H9 (cell line): ENCODE results near the gene NEK11. TPM values are rescaled to one million over a fixed set of nuclear protein-coding genes. Genes with fewer than 3 reads are reported as not detected.

Experiments used
- DNase-seq: peaks from one replicate; pipeline ENCODE4 v3.0.0-alpha.2; 2017
- H2AFZ ChIP-seq: one replicate; pipeline ENCODE4 v1.6.1; 2013; ENCODE audit warnings: mild to moderate bottlenecking, low read length, control low read depth, moderate library complexity
- H2AK5ac ChIP-seq: 2 replicates; pipeline ENCODE4 v1.6.1; 2013; ENCODE audit warnings: low read length, control low read depth, mixed read lengths; ENCODE audit not compliant: insufficient read length
- H2BK120ac ChIP-seq: one replicate; pipeline ENCODE4 v1.6.1; 2013; ENCODE audit warnings: low read depth, mild to moderate bottlenecking, low read length, control low read depth, inconsistent platforms; ENCODE audit not compliant: poor library complexity, severe bottlenecking
- H2BK12ac ChIP-seq: 2 replicates; pipeline ENCODE4 v1.6.1; 2013; ENCODE audit warnings: low read length, control low read depth, mixed read lengths, low read depth; ENCODE audit not compliant: insufficient read length
- H2BK15ac ChIP-seq: 2 replicates; pipeline ENCODE4 v1.6.1; 2013; ENCODE audit warnings: low read depth, low read length, control low read depth
- H2BK20ac ChIP-seq: one replicate; pipeline ENCODE4 v1.6.1; 2013; ENCODE audit warnings: low read depth, mild to moderate bottlenecking, low read length, control low read depth, inconsistent platforms; ENCODE audit not compliant: poor library complexity, severe bottlenecking
- H2BK5ac ChIP-seq: 2 replicates; pipeline ENCODE4 v1.6.1; 2013; ENCODE audit warnings: low read length, control low read depth, mixed read lengths; ENCODE audit not compliant: insufficient read length
- H3K14ac ChIP-seq: 2 replicates; pipeline ENCODE4 v1.6.1; 2013; ENCODE audit warnings: low read length, control low read depth; ENCODE audit not compliant: insufficient read depth
- H3K18ac ChIP-seq: 2 replicates; pipeline ENCODE4 v1.6.1; 2013; ENCODE audit warnings: low read depth, mild to moderate bottlenecking, mixed read lengths, low read length, control low read depth; ENCODE audit not compliant: insufficient read length
- H3K23ac ChIP-seq: 2 replicates; pipeline ENCODE4 v1.6.1; 2013; ENCODE audit warnings: low read length, control low read depth, mixed read lengths, low read depth; ENCODE audit not compliant: insufficient read length
- H3K23me2 ChIP-seq: 2 replicates; pipeline ENCODE4 v1.6.1; 2013; ENCODE audit warnings: low read depth, mild to moderate bottlenecking, mixed read lengths, low read length, control low read depth; ENCODE audit not compliant: insufficient read length, poor library complexity, severe bottlenecking
- H3K27ac ChIP-seq: 2 replicates; pipeline ENCODE4 v1.5.1; 2013; ENCODE audit warnings: low read length, control low read depth, mixed read lengths, low read depth; ENCODE audit not compliant: insufficient read length
- H3K27me3 ChIP-seq: 2 replicates; pipeline ENCODE4 v1.6.1; 2013; ENCODE audit warnings: low read length, control low read depth, inconsistent platforms; ENCODE audit not compliant: insufficient read depth
- H3K4ac ChIP-seq: 2 replicates; pipeline ENCODE4 v1.6.1; 2013; ENCODE audit warnings: low read depth, mild to moderate bottlenecking, control low read depth, inconsistent platforms, low read length, moderate library complexity
- H3K4me1 ChIP-seq: 2 replicates; pipeline ENCODE4 v1.6.1; 2013; ENCODE audit warnings: low read length, control low read depth, inconsistent platforms; ENCODE audit not compliant: insufficient read depth
- H3K4me2 ChIP-seq: 2 replicates; pipeline ENCODE4 v1.6.1; 2013; ENCODE audit warnings: low read length, control low read depth, mixed read lengths; ENCODE audit not compliant: insufficient read length, insufficient read depth
- H3K56ac ChIP-seq: 2 replicates; pipeline ENCODE4 v1.6.1; 2013; ENCODE audit warnings: low read depth, mild to moderate bottlenecking, mixed read lengths, low read length, control low read depth; ENCODE audit not compliant: insufficient read length
- H3K79me1 ChIP-seq: 2 replicates; pipeline ENCODE4 v1.6.1; 2013; ENCODE audit warnings: low read depth, mild to moderate bottlenecking, moderate library complexity, low read length, control low read depth, inconsistent platforms; ENCODE audit not compliant: insufficient read depth, poor library complexity, severe bottlenecking
- H3K79me2 ChIP-seq: 2 replicates; pipeline ENCODE4 v1.6.1; 2013; ENCODE audit warnings: low read length, control low read depth, inconsistent platforms; ENCODE audit not compliant: insufficient read depth
- H3K9ac ChIP-seq: 2 replicates; pipeline ENCODE4 v1.6.1; 2013; ENCODE audit warnings: low read length, control low read depth, mixed read lengths; ENCODE audit not compliant: insufficient read length; ENCODE audit errors: extremely low read depth
- H3K9me3 ChIP-seq: one replicate; pipeline ENCODE4 v1.6.1; 2013; ENCODE audit warnings: low read depth, low read length, inconsistent platforms; ENCODE audit not compliant: control insufficient read depth
- H3T11ph ChIP-seq: one replicate; pipeline ENCODE4 v1.6.1; 2013; ENCODE audit warnings: mild to moderate bottlenecking, low read length, control low read depth, inconsistent platforms
- H4K20me1 ChIP-seq: one replicate; pipeline ENCODE4 v1.6.1; 2013; ENCODE audit not compliant: control insufficient read depth, insufficient read length, insufficient read depth
- H4K5ac ChIP-seq: 2 replicates; pipeline ENCODE4 v1.6.1; 2013; ENCODE audit warnings: low read depth, mild to moderate bottlenecking, mixed read lengths, low read length, control low read depth; ENCODE audit not compliant: insufficient read length
- H4K8ac ChIP-seq: replicated peaks from 2 replicates; pipeline ENCODE4 v1.6.1; 2013; ENCODE audit warnings: low read length, control low read depth, mixed read lengths, low read depth; ENCODE audit not compliant: insufficient read length
- H4K91ac ChIP-seq: 2 replicates; pipeline ENCODE4 v1.6.1; 2013; ENCODE audit warnings: low read depth, mild to moderate bottlenecking, moderate library complexity, mixed read lengths, low read length, control low read depth; ENCODE audit not compliant: insufficient read length
- H3K27ac Mint-ChIP-seq, 3 experiments: 2 replicates in 2 of 3; 3 replicates in 1 of 3; pipeline ENCODE4 v1.8.0; 2020 to 2021; ENCODE audit warnings: mixed read lengths in 3 of 3, mild to moderate bottlenecking in 1 of 3, moderate library complexity in 1 of 3
- H3K27me3 Mint-ChIP-seq: 2 replicates; pipeline ENCODE4 v1.8.0; 2021; ENCODE audit warnings: low read depth, mild to moderate bottlenecking, moderate library complexity, mixed read lengths
- H3K36me3 Mint-ChIP-seq, 3 experiments: 2 replicates in 2 of 3; 3 replicates in 1 of 3; pipeline ENCODE4 v1.8.0; 2020 to 2021; ENCODE audit warnings: low read depth in 3 of 3, mixed read lengths in 3 of 3; ENCODE audit not compliant: insufficient read depth in 1 of 3
- H3K4me1 Mint-ChIP-seq, 2 experiments: 2 replicates each; pipeline ENCODE4 v1.8.0; 2020; ENCODE audit warnings: mixed read lengths in 2 of 2
- H3K4me3 Mint-ChIP-seq, 2 experiments: 2 replicates in 1 of 2; 3 replicates in 1 of 2; pipeline ENCODE4 v1.8.0; 2020 to 2021; ENCODE audit warnings: mild to moderate bottlenecking in 2 of 2, mixed read lengths in 2 of 2, moderate library complexity in 1 of 2
- H3K9me3 Mint-ChIP-seq, 2 experiments: 2 replicates in 1 of 2; 3 replicates in 1 of 2; pipeline ENCODE4 v1.8.0; 2020; ENCODE audit warnings: mild to moderate bottlenecking in 2 of 2, mixed read lengths in 2 of 2, moderate library complexity in 1 of 2
- WGBS: extraction: QIAGEN DNeasy Blood & Tissue Kit; methylation state at CpG from one replicate; pipeline ENCODE4 v1.1.7; 2013; ENCODE audit warnings: missing lambda C conversion rate, low lambda C conversion rate, mixed read lengths; ENCODE audit not compliant: insufficient read length; ENCODE audit errors: extremely low coverage; 5-methylcytosine and 5-hydroxymethylcytosine counted together
- total RNA-seq: library from RNA; stranded (reverse); gene quantifications from 2 replicates; pipeline ENCODE4 v1.2.1, GENCODE V29; 2021
- TF ChIP-seq, protein P1 (sequence below): fragments of 200-600 bp; sonication (generic); conservative IDR thresholded peaks from 3 replicates; pipeline ENCODE4 v1.8.0; 2021; ENCODE audit warnings: antibody characterized with exemption, mild to moderate bottlenecking

NEK11 gene
- total RNA-seq, 1 experiment from 2014 or later: 2.5 TPM

DNA sequence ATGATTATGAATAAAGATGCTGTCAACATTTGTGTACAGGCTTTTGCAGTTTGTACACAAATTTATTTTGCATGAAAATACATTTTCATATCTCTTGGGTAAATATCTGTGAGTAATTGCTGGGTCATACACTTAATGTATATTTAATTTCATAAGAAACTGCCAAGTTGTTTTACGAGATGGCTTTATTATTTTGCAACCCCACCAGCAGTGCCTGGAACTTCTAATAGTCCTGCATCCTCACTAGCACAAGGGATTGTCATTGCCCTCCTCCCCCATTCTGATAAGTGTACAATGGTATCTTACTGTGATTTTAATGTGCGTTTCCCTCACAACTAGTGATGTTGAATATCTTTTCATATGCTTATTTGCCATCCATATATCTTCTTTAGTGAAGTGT is 45.2 kb upstream of the NEK11 start:
- Histone ChIP-seq H3K23ac (no peak overlapping the region), H3K9ac (no peak overlapping the region), H3K18ac (no peak overlapping the region), H4K5ac (no peak overlapping the region), H2BK5ac (no peak overlapping the region), H3K14ac (no peak overlapping the region), H2BK15ac (no peak overlapping the region), H2AFZ (no peak overlapping the region), H2BK120ac (no peak overlapping the region), H3K9me3 (no peaks in the 10 kb centered on the region), H3K4ac (no peak overlapping the region), H3K79me1 (no peaks in the 10 kb centered on the region), H3K4me1 (no peaks in the 10 kb centered on the region), H3K56ac (no peak overlapping the region), H3K27ac (no peak overlapping the region), H4K91ac (no peak overlapping the region), H3K4me2 (no peak overlapping the region), H2BK12ac (no peak overlapping the region), H2AK5ac (no peak overlapping the region), H2BK20ac (no peak overlapping the region), H3K23me2 (no peaks in the 10 kb centered on the region), H3K27me3 (no peaks in the 10 kb centered on the region), H4K20me1 (no peaks in the 10 kb centered on the region), H4K8ac (no peak overlapping the region), H3K79me2 (no peaks in the 10 kb centered on the region), H3T11ph (no peak overlapping the region)
- WGBS: no CpG with 5 or more reads among the region's 2 CpGs
- TF ChIP-seq, protein P1, sequence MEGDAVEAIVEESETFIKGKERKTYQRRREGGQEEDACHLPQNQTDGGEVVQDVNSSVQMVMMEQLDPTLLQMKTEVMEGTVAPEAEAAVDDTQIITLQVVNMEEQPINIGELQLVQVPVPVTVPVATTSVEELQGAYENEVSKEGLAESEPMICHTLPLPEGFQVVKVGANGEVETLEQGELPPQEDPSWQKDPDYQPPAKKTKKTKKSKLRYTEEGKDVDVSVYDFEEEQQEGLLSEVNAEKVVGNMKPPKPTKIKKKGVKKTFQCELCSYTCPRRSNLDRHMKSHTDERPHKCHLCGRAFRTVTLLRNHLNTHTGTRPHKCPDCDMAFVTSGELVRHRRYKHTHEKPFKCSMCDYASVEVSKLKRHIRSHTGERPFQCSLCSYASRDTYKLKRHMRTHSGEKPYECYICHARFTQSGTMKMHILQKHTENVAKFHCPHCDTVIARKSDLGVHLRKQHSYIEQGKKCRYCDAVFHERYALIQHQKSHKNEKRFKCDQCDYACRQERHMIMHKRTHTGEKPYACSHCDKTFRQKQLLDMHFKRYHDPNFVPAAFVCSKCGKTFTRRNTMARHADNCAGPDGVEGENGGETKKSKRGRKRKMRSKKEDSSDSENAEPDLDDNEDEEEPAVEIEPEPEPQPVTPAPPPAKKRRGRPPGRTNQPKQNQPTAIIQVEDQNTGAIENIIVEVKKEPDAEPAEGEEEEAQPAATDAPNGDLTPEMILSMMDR: no peak
- no peak for DNase-seq
- H3K4me1 Mint-ChIP-seq: peaks cover 0 to 3% of the 10 kb centered on the region in 2 experiments; a peak in 1 of 4 replicates
- H3K27ac Mint-ChIP-seq: no peak overlapping the region
- H3K9me3 Mint-ChIP-seq: no peaks in the 10 kb centered on the region
- no peaks in the 10 kb centered on the region for H3K27me3 Mint-ChIP-seq
- peaks cover 0 to 17% (median 15%) of the 10 kb centered on the region in 3 experiments; a peak in 5 of 7 replicates for H3K36me3 Mint-ChIP-seq
- H3K4me3 Mint-ChIP-seq: no peak overlapping the region
